Measurements from ENCODE around the gene NINJ2.

NINJ2 gene

GRCh38 chr12:565589-566105 lies 97.6 kb downstream of the NINJ2 start:
- DNase-seq, result no peak

- no peak for DNase-seq
Measured at GRCh38 chr12:565161-565560, 98.1 kb downstream of the NINJ2 start.

GRCh38 chr12:563787-564298 lies 99.4 kb downstream of the NINJ2 start:
- no peak for DNase-seq

- DNase-seq, result peak; percentile 41
Measured at GRCh38 chr12:563250-563781, 99.9 kb downstream of the NINJ2 start.

- DNase-seq, result no peak
Measured at GRCh38 chr12:562634-563033, 100.6 kb downstream of the NINJ2 start.

- no peak for DNase-seq
Measured at GRCh38 chr12:561908-562593, 101.2 kb downstream of the NINJ2 start.

GRCh38 chr12:561391-561705 lies 101.9 kb downstream of the NINJ2 start:
- DNase-seq, result no peak

GRCh38 chr12:560691-561390 lies 102.4 kb downstream of the NINJ2 start:
- DNase-seq, result peak; percentile 93

- no peak for DNase-seq
Measured at GRCh38 chr12:559906-560455, 103.3 kb downstream of the NINJ2 start.

GRCh38 chr12:559208-559905 lies 103.9 kb downstream of the NINJ2 start:
- DNase-seq, result no peak

GRCh38 chr12:558580-558979 lies 104.7 kb downstream of the NINJ2 start:
- peak; percentile 64 for DNase-seq

GRCh38 chr12:556498-556897 lies 106.7 kb downstream of the NINJ2 start:
- DNase-seq, result no peak

GRCh38 chr12:554001-554285 lies 109.3 kb downstream of the NINJ2 start:
- DNase-seq, result no peak

- no peak for DNase-seq
Measured at GRCh38 chr12:553216-554000, 109.8 kb downstream of the NINJ2 start.

- peak; percentile 64 for DNase-seq
Measured at GRCh38 chr12:552466-552865, 110.8 kb downstream of the NINJ2 start.

- no peak for DNase-seq
Measured at GRCh38 chr12:550473-551260, 112.6 kb downstream of the NINJ2 start.

- no peak for DNase-seq
Measured at GRCh38 chr12:549476-550082, 113.7 kb downstream of the NINJ2 start.

- no peak for DNase-seq
Measured at GRCh38 chr12:547883-548470, 115.3 kb downstream of the NINJ2 start.

- DNase-seq, result peak; percentile 80
Measured at GRCh38 chr12:546920-547845, 116.1 kb downstream of the NINJ2 start.
